ENCODE results near the gene SAPCD2.
A peak's percentile ranks its signal among the peaks of the same experiment; 100 is the strongest.

SAPCD2 gene

DNA sequence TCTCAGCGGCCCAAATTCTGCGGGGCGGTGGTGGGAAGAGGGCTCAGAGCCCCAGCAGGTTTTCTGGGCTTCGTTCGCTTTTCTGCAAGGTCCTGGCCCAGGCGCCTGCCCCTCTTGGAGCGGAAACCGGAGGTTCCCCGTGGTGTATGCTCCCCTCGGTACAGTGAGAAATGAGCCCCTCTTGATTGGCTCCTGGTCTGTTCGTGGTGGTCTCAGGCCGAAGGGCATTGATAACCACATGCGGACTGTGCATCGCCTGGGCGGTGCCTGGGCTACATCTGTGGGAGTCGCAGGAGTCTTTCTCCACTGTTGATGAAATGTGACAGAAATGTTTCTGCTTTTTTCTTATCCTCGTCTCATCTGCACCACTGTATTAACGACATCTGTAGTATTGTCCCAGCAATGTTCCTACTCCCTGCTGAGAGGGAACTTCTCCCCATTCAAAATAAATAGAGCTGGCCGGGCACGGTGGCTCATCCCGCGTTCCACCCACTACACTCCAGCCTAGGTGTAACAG is 17.1 kb upstream of the SAPCD2 start:
- H3K27ac ChIP-seq (ENCODE audit: low read depth, low read length) = peak overlapping the region; percentile 46; the same call in 1 of the 2 replicates

DNA sequence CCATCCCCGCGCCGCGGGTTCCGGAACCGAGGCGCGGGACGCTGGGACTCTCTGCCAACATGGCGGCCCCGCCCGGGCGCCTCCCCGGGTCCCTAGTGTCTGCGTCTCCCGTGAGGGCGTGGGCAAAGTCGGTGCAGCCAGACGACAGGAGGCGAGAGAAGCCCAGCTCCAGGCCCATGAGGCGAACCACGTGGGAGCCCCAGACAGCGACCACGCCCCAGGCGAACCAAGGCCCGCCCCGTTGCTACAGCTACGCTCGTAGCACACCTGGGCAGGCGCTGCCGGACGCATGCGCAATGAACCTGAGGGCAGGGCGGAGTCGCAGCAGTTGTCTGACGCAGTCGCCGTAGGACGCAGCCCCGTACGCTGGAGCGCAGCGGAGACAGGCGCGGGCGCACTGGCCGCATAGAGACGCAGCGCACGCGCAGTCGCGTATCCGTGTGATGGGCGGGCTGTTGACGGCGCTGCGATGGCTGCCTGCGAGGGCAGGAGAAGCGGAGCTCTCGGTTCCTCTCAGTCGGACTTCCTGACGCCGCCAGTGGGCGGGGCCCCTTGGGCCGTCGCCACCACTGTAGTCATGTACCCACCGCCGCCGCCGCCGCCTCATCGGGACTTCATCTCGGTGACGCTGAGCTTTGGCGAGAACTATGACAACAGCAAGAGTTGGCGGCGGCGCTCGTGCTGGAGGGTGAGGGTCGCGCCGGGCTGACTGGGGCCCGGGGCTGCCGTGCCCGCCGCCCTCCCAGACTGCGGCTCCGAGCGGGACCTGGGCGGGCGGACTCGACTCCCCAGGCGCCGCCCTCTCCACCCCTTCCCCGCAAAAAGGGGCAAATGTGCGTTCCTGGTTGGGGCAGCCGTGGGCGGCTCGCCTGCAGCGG is 16.4 kb upstream of the SAPCD2 start, which contains the start of gene MAN1B1:
Gene MAN1B1 (plus strand): TSS at position 455 of the 878 bp plus-strand sequence. CDS start 15 bp downstream, at position 470.
- Histone ChIP-seq H3K27ac (ENCODE audit: low read depth, low read length) (peak within 1 kb of the TSS; percentile 82), H3K4me3 (ENCODE audit: low read depth, low read length) (peak within 1 kb of the TSS; percentile 83), H3K4me1 (ENCODE audit: control insufficient read depth, insufficient read depth, low read length, unreplicated experiment) (peaks cover 42% of the 10 kb centered on the region), H3K27me3 (ENCODE audit: insufficient read depth, low read length) (no peaks in the 10 kb centered on the region), H3K36me3 (ENCODE audit: insufficient read depth, low read length) (peaks cover 2% of the 10 kb centered on the region; the same call in 1 of the 2 replicates), H2AFZ (ENCODE audit: low read length, unreplicated experiment) (peak within 1 kb of the TSS; percentile 66), H3K79me2 (ENCODE audit: control insufficient read depth, insufficient read depth, low read length, unreplicated experiment) (peaks cover 8% of the 10 kb centered on the region)

More for the DNA sequence above, 17.1 kb upstream of the SAPCD2 start:
- Histone ChIP-seq H3K27me3 (ENCODE audit: insufficient read depth, low read length) (no peaks in the 10 kb centered on the region), H3K36me3 (ENCODE audit: insufficient read depth, low read length) (peaks cover 1% of the 10 kb centered on the region; the same call in 1 of the 2 replicates), H2AFZ (ENCODE audit: low read length, unreplicated experiment) (peak overlapping the region; percentile 55), H3K79me2 (ENCODE audit: control insufficient read depth, insufficient read depth, low read length, unreplicated experiment) (peaks cover 8% of the 10 kb centered on the region), H3K4me1 (ENCODE audit: control insufficient read depth, insufficient read depth, low read length, unreplicated experiment) (peaks cover 39% of the 10 kb centered on the region), H3K4me3 (ENCODE audit: low read depth, low read length) (peak overlapping the region; percentile 83)

DNA sequence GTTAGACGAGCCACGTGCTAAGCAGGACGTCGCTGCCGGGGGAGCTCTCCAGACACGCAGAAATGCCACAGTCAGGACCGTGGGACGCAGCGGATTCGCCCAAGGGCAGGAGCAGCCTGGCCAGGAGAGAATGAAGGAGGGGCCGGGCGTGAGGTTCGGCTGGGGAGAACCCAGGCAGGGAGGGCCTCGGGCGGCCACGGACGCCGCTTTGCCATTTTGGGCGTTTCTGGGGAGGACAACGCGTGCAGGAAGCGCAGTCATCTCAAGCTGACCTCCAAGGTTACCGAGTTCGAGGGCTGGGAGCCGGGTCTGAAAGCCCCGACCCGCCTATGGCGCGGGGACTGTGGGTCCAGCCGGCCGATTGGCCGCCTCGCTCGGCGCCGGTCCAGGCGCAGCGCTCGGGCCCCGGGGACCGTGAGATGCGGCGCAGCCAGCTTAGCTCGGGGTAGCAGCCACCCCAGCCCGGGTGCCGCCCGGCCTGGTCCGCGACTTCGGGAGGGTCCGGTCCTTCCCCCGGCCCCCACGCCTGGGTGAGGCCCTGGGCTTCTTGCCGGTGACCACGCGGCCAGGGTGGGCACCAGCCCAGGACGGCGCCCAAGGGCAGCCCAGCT is 15.7 kb upstream of the SAPCD2 start:
- peak overlapping the region; percentile 82 for H3K27ac ChIP-seq (ENCODE audit: low read depth, low read length)

DNA sequence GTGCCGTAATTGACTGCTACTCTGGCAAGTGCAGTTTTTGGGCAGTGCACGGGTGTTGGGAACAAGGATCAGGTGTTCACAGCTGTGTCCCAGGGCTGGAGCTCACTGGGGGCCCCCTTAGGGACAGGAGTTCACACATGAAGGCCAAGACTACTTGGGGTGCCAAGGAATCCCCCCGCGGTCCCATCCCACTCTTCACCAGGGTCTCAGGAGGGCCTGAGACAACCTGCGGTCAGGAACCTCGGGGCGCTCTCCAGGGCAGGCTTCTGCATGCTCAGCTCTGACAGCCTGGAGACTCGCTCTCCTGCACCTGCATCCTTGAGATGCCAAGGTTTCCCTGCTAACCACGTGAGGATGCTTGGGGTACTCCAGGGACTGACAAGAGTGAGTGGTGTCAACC is 14.2 kb upstream of the SAPCD2 start:
- Histone ChIP-seq H2AFZ (ENCODE audit: low read length, unreplicated experiment) (no peak overlapping the region), H3K27me3 (ENCODE audit: insufficient read depth, low read length) (no peaks in the 10 kb centered on the region), H3K36me3 (ENCODE audit: insufficient read depth, low read length) (peaks cover 4% of the 10 kb centered on the region; the same call in 1 of the 2 replicates), H3K4me1 (ENCODE audit: control insufficient read depth, insufficient read depth, low read length, unreplicated experiment) (peaks cover 42% of the 10 kb centered on the region), H3K79me2 (ENCODE audit: control insufficient read depth, insufficient read depth, low read length, unreplicated experiment) (peaks cover 11% of the 10 kb centered on the region), H3K4me3 (ENCODE audit: low read depth, low read length) (no peak overlapping the region), H3K27ac (ENCODE audit: low read depth, low read length) (no peak overlapping the region)

More for the DNA sequence above, 15.7 kb upstream of the SAPCD2 start:
- H3K36me3 ChIP-seq (ENCODE audit: insufficient read depth, low read length) = peaks cover 4% of the 10 kb centered on the region; the same call in 1 of the 2 replicates
- peaks cover 42% of the 10 kb centered on the region for H3K4me1 ChIP-seq (ENCODE audit: control insufficient read depth, insufficient read depth, low read length, unreplicated experiment)
- H3K4me3 ChIP-seq (ENCODE audit: low read depth, low read length) = peak overlapping the region; percentile 83
- H3K27me3 ChIP-seq (ENCODE audit: insufficient read depth, low read length) = no peaks in the 10 kb centered on the region
- peak overlapping the region; percentile 66 for H2AFZ ChIP-seq (ENCODE audit: low read length, unreplicated experiment)
- H3K79me2 ChIP-seq (ENCODE audit: control insufficient read depth, insufficient read depth, low read length, unreplicated experiment) = peaks cover 8% of the 10 kb centered on the region

DNA sequence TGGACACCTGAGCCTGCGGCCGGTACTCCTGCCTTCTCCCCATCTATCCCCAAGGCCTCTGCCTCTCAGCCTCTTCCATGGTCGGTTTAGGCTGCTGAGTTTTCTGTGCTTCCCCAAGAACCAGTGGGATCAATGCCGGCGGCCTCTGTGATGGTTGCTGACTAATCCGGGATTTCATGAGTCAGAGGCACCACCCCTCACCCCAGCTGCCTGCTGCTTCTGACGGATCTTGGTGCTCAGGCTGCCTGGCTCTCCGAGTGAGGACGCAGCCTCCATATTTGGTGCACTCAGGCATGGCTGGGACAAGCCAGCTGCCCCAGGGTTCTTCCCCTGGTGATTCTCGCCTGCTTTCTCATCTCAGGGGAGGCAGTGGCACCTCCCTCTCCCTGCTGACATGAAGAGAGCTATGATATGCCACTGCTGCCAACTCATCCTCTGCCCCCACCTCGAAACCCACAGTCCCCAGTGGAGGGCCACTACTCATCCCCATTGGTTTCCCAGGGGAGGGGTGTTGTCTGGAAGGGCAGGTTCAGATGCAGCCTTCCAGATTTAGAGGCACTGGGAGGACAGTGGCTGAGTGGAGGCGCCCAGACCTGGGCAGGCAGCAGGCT is 13.1 kb upstream of the SAPCD2 start:
- peak overlapping the region; percentile 61 for H3K27ac ChIP-seq (ENCODE audit: low read depth, low read length)
- H3K4me1 ChIP-seq (ENCODE audit: control insufficient read depth, insufficient read depth, low read length, unreplicated experiment) = peaks cover 42% of the 10 kb centered on the region

DNA sequence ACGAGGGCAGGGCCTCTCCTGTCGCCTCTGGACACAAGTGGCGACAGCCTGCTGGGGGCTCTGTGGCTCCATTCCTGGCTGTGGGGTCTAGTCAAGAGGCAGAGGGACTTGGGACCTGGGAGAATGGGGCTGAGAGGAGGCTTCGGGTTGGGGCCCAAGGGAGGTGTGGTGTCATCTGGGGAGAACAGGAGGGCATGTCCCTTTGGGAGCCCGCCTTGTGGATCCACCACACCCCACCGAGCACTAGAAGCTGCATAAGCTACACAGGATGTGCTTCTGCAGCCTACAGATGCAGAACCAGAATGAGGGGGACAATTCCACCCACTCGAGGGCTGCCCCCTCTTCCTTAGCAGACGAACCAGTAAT is 12.6 kb upstream of the SAPCD2 start:
- H3K27me3 ChIP-seq (ENCODE audit: insufficient read depth, low read length) = no peaks in the 10 kb centered on the region
- peaks cover 10% of the 10 kb centered on the region; the same call in 1 of the 2 replicates for H3K36me3 ChIP-seq (ENCODE audit: insufficient read depth, low read length)
- no peak overlapping the region for H2AFZ ChIP-seq (ENCODE audit: low read length, unreplicated experiment)
- H3K27ac ChIP-seq (ENCODE audit: low read depth, low read length) = peak overlapping the region; percentile 61
- H3K79me2 ChIP-seq (ENCODE audit: control insufficient read depth, insufficient read depth, low read length, unreplicated experiment) = peaks cover 21% of the 10 kb centered on the region
- no peak overlapping the region for H3K4me3 ChIP-seq (ENCODE audit: low read depth, low read length)
- peaks cover 38% of the 10 kb centered on the region for H3K4me1 ChIP-seq (ENCODE audit: control insufficient read depth, insufficient read depth, low read length, unreplicated experiment)

More for the DNA sequence above, 13.1 kb upstream of the SAPCD2 start:
- peaks cover 15% of the 10 kb centered on the region for H3K79me2 ChIP-seq (ENCODE audit: control insufficient read depth, insufficient read depth, low read length, unreplicated experiment)
- peaks cover 10% of the 10 kb centered on the region; the same call in 1 of the 2 replicates for H3K36me3 ChIP-seq (ENCODE audit: insufficient read depth, low read length)
- no peak overlapping the region for H2AFZ ChIP-seq (ENCODE audit: low read length, unreplicated experiment)
- no peaks in the 10 kb centered on the region for H3K27me3 ChIP-seq (ENCODE audit: insufficient read depth, low read length)
- H3K4me3 ChIP-seq (ENCODE audit: low read depth, low read length) = 0 out of 2 replicates have a peak overlapping the region, but pooled peaks have one; percentile 10

DNA sequence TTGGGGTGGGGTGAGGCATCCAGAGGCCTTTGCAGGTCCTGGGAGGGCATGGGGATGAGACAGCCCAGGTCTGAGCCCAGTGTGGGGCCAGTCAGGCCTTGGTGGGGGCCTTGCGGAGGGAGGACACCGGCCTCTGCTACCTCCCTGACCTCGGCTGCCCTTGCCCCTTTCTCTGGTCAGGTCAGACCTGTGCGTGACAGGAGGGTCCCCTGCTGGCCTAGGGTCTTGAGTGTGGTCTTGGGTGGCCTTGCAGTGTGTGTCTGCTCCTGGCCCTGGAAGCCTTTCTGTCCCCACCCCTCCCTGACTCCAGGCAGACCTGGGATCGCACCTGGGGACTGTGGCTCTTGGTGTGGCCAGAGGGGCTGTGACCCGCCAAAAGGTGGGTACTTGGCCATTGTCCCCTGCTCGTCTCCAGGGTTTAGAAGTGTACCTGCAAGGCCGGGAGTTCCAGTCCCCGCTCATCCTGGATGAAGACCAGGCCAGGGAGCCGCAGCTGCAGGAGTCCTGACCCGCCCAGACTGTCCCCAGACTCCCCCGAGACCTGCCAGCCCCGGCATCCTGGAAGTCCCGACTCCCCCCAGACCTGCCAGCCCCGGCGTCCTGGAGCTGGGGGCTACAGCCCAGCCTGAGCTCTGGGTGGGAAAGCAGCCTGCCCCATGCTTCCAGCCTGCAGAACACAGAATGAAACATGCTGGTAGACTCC is 12.0 kb upstream of the SAPCD2 start:
- Histone ChIP-seq H3K27ac (ENCODE audit: low read depth, low read length) (peak overlapping the region; percentile 61), H2AFZ (ENCODE audit: low read length, unreplicated experiment) (no peak overlapping the region), H3K4me3 (ENCODE audit: low read depth, low read length) (no peak overlapping the region), H3K27me3 (ENCODE audit: insufficient read depth, low read length) (no peaks in the 10 kb centered on the region), H3K4me1 (ENCODE audit: control insufficient read depth, insufficient read depth, low read length, unreplicated experiment) (peaks cover 36% of the 10 kb centered on the region), H3K36me3 (ENCODE audit: insufficient read depth, low read length) (peaks cover 10% of the 10 kb centered on the region; the same call in 1 of the 2 replicates), H3K79me2 (ENCODE audit: control insufficient read depth, insufficient read depth, low read length, unreplicated experiment) (peaks cover 18% of the 10 kb centered on the region)

DNA sequence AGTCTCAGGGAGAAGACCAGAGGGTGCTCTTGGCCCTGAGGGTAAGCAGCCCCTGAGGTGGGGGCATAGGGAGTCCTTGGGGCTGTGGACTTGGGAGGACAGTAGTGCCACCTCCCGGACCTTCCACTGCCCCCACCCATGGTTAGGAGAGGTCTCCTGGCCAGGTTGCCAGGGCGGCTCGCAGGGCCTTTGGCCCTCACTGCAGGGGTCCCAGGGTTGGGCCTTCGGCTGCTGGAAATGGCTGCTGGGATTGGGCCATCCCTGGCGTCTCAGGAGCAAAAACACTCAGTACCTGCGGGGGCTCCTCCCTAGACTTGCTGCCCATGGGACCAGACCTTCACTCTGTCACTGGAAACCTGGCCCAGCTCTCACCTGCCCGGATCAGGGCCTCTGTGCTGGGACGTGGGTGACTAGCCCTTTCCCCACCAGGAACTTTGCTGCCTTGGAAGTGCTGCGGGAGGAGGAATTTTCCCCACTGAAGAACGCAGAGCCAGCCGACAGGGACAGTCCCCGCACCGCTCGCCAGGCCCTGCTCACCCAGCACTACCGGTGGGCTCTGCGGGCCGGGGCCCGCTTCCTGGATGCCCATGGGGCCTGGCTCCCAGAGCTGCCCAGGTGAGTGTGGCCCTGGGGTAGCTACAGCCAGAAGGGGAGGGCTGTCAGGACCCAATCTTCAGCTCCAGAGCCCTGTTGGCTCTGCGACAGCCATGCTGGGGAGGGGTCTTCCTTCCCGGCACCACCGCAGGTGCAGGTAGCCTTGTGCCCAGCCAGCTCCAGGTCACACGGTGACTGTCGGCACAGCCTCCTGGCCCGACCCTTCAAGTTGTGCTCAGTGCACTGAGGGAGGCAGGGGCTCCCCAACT is 10.1 kb upstream of the SAPCD2 start:
- H3K4me1 ChIP-seq (ENCODE audit: control insufficient read depth, insufficient read depth, low read length, unreplicated experiment) = peaks cover 36% of the 10 kb centered on the region
- H3K4me3 ChIP-seq (ENCODE audit: low read depth, low read length) = no peak overlapping the region
- H2AFZ ChIP-seq (ENCODE audit: low read length, unreplicated experiment) = no peak overlapping the region
- H3K79me2 ChIP-seq (ENCODE audit: control insufficient read depth, insufficient read depth, low read length, unreplicated experiment) = peaks cover 18% of the 10 kb centered on the region
- H3K36me3 ChIP-seq (ENCODE audit: insufficient read depth, low read length) = peaks cover 10% of the 10 kb centered on the region; the same call in 1 of the 2 replicates
- no peak overlapping the region for H3K27ac ChIP-seq (ENCODE audit: low read depth, low read length)
- H3K27me3 ChIP-seq (ENCODE audit: insufficient read depth, low read length) = no peaks in the 10 kb centered on the region

DNA sequence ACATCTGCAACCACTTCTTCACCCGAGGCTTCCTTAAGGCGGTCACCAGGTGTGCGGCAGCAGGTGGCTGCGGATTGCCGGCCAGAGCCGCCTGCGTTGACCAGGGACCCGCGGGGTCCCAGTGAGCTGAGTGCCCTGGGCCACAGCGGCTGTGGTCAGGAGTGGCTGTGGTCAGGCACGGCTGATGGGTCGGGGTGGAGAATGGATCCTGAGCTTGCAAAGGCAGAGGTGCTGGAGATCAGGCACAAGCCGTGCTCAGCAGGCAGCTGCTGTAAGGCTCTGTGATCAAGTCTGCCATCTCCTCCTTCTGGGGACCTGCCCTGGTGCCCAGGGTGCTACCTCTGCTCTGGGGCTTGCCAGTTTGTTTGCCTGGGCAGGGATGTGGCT is 9.0 kb upstream of the SAPCD2 start:
- Histone ChIP-seq H3K4me1 (ENCODE audit: control insufficient read depth, insufficient read depth, low read length, unreplicated experiment) (peaks cover 26% of the 10 kb centered on the region), H3K27me3 (ENCODE audit: insufficient read depth, low read length) (no peaks in the 10 kb centered on the region), H3K27ac (ENCODE audit: low read depth, low read length) (no peak overlapping the region), H2AFZ (ENCODE audit: low read length, unreplicated experiment) (no peak overlapping the region), H3K36me3 (ENCODE audit: insufficient read depth, low read length) (peaks cover 10% of the 10 kb centered on the region; the same call in 1 of the 2 replicates), H3K79me2 (ENCODE audit: control insufficient read depth, insufficient read depth, low read length, unreplicated experiment) (peaks cover 18% of the 10 kb centered on the region), H3K4me3 (ENCODE audit: low read depth, low read length) (0 out of 2 replicates have a peak overlapping the region, but pooled peaks have one; percentile 24)
